HG02610 (cell line): ENCODE data around the gene SLC26A6.

Experiments
- ATAC-seq: cut with Tn5 transposase; IDR thresholded peaks from one replicate; pipeline ENCODE4 v1.9.1; 2021; ENCODE audit warnings: mild to moderate bottlenecking, moderate library complexity; ENCODE audit not compliant: unreplicated experiment

Gene SLC26A6

GRCh38 chr3:48600711-48601621 lies 34.3 kb downstream of the SLC26A6 start:
- no peak for ATAC-seq

- ATAC-seq, result no peak
Observed at GRCh38 chr3:48599509-48600285, 35.6 kb downstream of the SLC26A6 start.

GRCh38 chr3:48599077-48599501 lies 36.2 kb downstream of the SLC26A6 start:
- ATAC-seq, result no peak

GRCh38 chr3:48598323-48599076 lies 36.8 kb downstream of the SLC26A6 start:
- ATAC-seq, result no peak

GRCh38 chr3:48597408-48597800 lies 37.9 kb downstream of the SLC26A6 start:
- ATAC-seq, result no peak

- no peak for ATAC-seq
Observed at GRCh38 chr3:48596676-48597407, 38.4 kb downstream of the SLC26A6 start.

- ATAC-seq, result no peak
Observed at GRCh38 chr3:48596157-48596556, 39.1 kb downstream of the SLC26A6 start.

- ATAC-seq, result no peak
Observed at GRCh38 chr3:48595526-48596121, 39.6 kb downstream of the SLC26A6 start.

- no peak for ATAC-seq
Observed at GRCh38 chr3:48595075-48595525, 40.2 kb downstream of the SLC26A6 start, which contains the start of gene COL7A1. Gene COL7A1, minus strand, starts transcription at chr3:48595329. Its CDS starts 170 bp downstream, at chr3:48595159.

GRCh38 chr3:48594417-48595049 lies 40.7 kb downstream of the SLC26A6 start:
- ATAC-seq, result no peak

GRCh38 chr3:48593337-48593736 lies 41.9 kb downstream of the SLC26A6 start:
- ATAC-seq, result no peak

GRCh38 chr3:48592519-48593087 lies 42.7 kb downstream of the SLC26A6 start:
- ATAC-seq, result no peak

- no peak for ATAC-seq
Observed at GRCh38 chr3:48591886-48592518, 43.3 kb downstream of the SLC26A6 start.

- no peak for ATAC-seq
Observed at GRCh38 chr3:48591436-48591835, 43.8 kb downstream of the SLC26A6 start.

GRCh38 chr3:48588230-48588629 lies 47.0 kb downstream of the SLC26A6 start:
- ATAC-seq, result no peak

- ATAC-seq, result no peak
Observed at GRCh38 chr3:48587686-48588085, 47.6 kb downstream of the SLC26A6 start.

GRCh38 chr3:48585411-48585810 lies 49.9 kb downstream of the SLC26A6 start:
- no peak for ATAC-seq

- ATAC-seq, result no peak
Observed at GRCh38 chr3:48584836-48585235, 50.4 kb downstream of the SLC26A6 start.
